ENCODE measurements around the gene CDCA7.
"Not testable (repeated sequence)": the region's sequence is repeated elsewhere in the genome, so short reads cannot be mapped to it uniquely, and the experiment has no call there.

CDCA7 gene

DNA sequence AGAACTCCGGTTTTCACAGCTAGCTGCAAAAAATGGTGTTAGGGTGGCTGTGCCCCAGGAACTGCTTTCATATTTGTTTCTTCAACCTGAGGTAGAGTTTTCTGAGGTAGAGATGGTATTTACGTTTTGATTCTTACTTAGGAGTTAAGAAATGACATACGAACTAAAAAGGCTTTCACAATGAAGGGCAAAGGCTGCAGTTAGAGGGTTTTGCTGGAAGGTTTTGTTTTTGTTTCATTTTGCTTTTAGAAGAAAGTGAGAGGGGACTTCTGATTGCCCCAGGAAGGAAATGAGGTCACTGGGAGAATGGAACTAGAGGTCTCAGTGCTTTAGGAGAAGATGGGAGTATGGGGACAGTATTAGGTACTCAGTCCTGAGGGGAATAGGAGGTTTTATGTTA, 15.5 kb downstream of the CDCA7 start:
- Histone ChIP-seq H3K4me3 (ENCODE audit: low read depth in 1 of 2, low read length in 2 of 2) (no peak overlapping the region), H3K36me3 (ENCODE audit: insufficient read depth, low read length) (no peaks in the 10 kb centered on the region), H3K27me3 (ENCODE audit: control insufficient read depth in 1 of 2, insufficient read depth in 2 of 2, low read length in 2 of 2) (no peaks in the 10 kb centered on the region), H3K9ac (ENCODE audit: low read length) (no peak overlapping the region), H3K9me3 (ENCODE audit: low read length) (no peaks in the 10 kb centered on the region), H3K4me1 (ENCODE audit: insufficient read depth, low read length) (no peaks in the 10 kb centered on the region), H3K27ac (ENCODE audit: low read depth, low read length) (no peak overlapping the region)

DNA sequence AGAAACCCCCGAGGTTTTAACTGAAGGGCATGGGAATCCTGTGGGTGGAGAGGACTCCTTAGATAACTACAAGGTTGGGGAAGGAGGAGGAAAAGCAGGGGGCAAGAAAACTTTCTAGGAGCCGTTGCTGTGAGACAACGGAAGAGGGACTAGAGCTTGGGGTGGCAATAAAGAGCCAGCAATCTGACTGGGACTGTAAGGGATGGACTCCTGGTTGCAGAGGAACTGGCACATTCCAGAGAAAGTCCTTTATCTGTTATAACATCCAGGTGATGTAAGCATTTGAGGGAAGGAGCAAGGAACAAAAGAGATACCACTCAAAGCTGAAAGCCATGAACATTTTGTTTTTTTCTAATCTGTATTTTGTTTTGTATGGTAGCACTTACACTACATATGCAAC, 16.4 kb downstream of the CDCA7 start:
- Histone ChIP-seq H3K27me3 (ENCODE audit: control insufficient read depth in 1 of 2, insufficient read depth in 2 of 2, low read length in 2 of 2) (no peaks in the 10 kb centered on the region), H3K27ac (ENCODE audit: low read depth, low read length) (no peak overlapping the region), H3K4me3 (ENCODE audit: low read depth in 1 of 2, low read length in 2 of 2) (no peak overlapping the region), H3K9ac (ENCODE audit: low read length) (no peak overlapping the region), H3K4me1 (ENCODE audit: insufficient read depth, low read length) (no peaks in the 10 kb centered on the region), H3K36me3 (ENCODE audit: insufficient read depth, low read length) (no peaks in the 10 kb centered on the region), H3K9me3 (ENCODE audit: low read length) (no peaks in the 10 kb centered on the region)

DNA sequence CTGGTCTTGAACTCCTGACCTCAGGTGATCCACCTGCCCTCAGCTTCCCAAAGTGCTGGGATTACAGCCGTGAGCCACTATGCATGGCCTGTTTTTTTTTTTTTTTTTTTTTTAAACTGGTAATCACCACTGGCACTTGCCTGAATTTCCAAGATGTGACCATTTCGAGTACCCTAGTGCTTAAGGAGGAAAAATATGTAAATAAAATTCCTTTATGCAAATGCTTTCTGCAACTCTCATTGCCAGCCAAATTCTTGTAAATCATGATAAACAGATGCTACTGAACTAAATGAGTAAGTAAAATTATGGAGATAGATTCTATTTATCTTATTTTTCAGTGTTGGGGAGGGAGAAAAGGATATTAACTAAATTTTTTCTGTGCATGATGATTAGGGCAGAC, 18.6 kb downstream of the CDCA7 start:
- Histone ChIP-seq H3K27me3 (ENCODE audit: control insufficient read depth in 1 of 2, insufficient read depth in 2 of 2, low read length in 2 of 2) (no peaks in the 10 kb centered on the region), H3K4me1 (ENCODE audit: insufficient read depth, low read length) (no peaks in the 10 kb centered on the region), H3K9ac (ENCODE audit: low read length) (no peak overlapping the region), H3K36me3 (ENCODE audit: insufficient read depth, low read length) (no peaks in the 10 kb centered on the region), H3K27ac (ENCODE audit: low read depth, low read length) (no peak overlapping the region), H3K4me3 (ENCODE audit: low read depth in 1 of 2, low read length in 2 of 2) (no peak overlapping the region), H3K9me3 (ENCODE audit: low read length) (no peaks in the 10 kb centered on the region)

DNA sequence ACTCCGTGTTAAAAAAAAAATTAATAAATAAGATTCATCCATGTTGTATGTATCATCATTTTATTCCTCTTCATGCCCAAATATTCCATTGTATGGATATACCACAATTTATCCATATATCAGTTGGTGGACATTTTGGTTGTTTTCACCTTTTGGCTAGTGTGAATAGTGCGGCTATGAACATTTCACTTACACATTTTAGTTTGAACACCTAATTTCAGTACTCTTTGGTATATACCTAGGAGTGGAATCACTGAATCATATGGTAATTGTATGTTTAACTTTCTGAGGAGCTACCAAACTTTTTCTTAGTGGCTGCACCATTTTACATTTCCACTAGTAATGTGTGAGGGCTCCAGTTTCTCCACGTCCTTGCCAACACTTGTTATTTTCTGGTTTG, 20.0 kb downstream of the CDCA7 start:
- no peaks in the 10 kb centered on the region for H3K27me3 ChIP-seq (ENCODE audit: control insufficient read depth in 1 of 2, insufficient read depth in 2 of 2, low read length in 2 of 2)
- H3K9me3 ChIP-seq (ENCODE audit: low read length): no peaks in the 10 kb centered on the region
- no peak overlapping the region for H3K27ac ChIP-seq (ENCODE audit: low read depth, low read length)
- no peak overlapping the region for H3K9ac ChIP-seq (ENCODE audit: low read length)
- H3K4me3 ChIP-seq (ENCODE audit: low read depth in 1 of 2, low read length in 2 of 2): no peak overlapping the region
- no peaks in the 10 kb centered on the region for H3K4me1 ChIP-seq (ENCODE audit: insufficient read depth, low read length)
- no peaks in the 10 kb centered on the region for H3K36me3 ChIP-seq (ENCODE audit: insufficient read depth, low read length)

DNA sequence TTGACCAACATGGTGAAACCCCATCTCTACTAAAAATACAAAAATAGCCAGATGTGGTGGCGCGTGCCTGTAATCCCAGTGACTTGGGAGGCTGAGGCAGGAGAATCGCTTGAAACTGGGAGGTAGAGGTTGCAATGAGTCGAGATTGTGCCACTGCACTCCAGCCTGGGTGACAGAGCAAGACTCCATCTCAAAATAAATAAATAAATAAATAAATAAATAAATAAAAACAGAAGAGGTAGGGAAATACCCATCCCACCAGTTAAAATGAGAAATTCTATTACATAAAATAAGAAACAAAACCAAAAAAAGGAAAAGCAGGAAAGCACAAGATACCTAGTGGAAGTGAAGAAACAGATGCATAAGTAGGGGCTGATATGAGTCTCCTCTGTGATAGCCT, 30.9 kb downstream of the CDCA7 start:
- H3K27ac ChIP-seq (ENCODE audit: low read depth, low read length); H3K9ac ChIP-seq (ENCODE audit: low read length); H3K36me3 ChIP-seq (ENCODE audit: insufficient read depth, low read length); H3K4me3 ChIP-seq (ENCODE audit: low read depth in 1 of 2, low read length in 2 of 2); H3K27me3 ChIP-seq (ENCODE audit: control insufficient read depth in 1 of 2, insufficient read depth in 2 of 2, low read length in 2 of 2); H3K4me1 ChIP-seq (ENCODE audit: insufficient read depth, low read length); H3K9me3 ChIP-seq (ENCODE audit: low read length): not testable (repeated sequence)

DNA sequence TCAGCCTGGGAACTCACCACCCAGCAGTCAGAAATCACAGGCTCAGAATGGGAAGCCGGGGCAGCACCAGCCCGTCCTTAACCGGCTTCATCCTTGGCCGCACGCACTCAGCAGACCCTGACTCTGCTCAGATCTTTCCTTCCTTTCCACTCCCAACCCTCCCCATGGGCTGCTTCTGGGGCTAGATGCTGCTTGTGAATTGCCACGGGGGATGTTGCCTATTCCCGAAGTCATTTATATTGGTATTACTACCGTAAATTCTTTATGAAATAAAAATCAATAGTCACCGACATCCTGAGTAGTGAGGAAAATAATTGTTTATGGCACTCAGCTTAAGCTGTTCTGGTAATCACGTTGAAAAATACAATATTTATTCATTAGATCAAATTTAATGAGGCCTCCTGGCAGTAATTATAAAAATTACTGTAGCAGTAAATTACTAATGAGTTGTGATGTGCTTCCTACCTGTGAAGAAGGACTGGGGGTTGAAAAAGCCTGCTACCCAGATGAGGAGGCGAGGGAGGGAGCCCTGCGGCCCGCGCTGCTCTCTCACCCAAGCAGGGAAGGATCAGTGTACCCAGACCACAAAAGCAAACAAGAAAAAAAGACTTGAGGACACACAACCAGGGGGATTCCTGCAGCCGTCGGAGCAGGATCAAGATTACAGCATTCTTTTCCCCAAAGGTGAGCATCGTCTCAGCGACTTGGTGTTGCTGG, 31.5 kb downstream of the CDCA7 start:
- no peaks in the 10 kb centered on the region for H3K4me1 ChIP-seq (ENCODE audit: insufficient read depth, low read length)
- no peaks in the 10 kb centered on the region for H3K36me3 ChIP-seq (ENCODE audit: insufficient read depth, low read length)
- H3K9me3 ChIP-seq (ENCODE audit: low read length): no peaks in the 10 kb centered on the region
- no peak overlapping the region for H3K9ac ChIP-seq (ENCODE audit: low read length)
- no peak overlapping the region for H3K4me3 ChIP-seq (ENCODE audit: low read depth in 1 of 2, low read length in 2 of 2)
- no peaks in the 10 kb centered on the region for H3K27me3 ChIP-seq (ENCODE audit: control insufficient read depth in 1 of 2, insufficient read depth in 2 of 2, low read length in 2 of 2)
- no peak overlapping the region for H3K27ac ChIP-seq (ENCODE audit: low read depth, low read length)

DNA sequence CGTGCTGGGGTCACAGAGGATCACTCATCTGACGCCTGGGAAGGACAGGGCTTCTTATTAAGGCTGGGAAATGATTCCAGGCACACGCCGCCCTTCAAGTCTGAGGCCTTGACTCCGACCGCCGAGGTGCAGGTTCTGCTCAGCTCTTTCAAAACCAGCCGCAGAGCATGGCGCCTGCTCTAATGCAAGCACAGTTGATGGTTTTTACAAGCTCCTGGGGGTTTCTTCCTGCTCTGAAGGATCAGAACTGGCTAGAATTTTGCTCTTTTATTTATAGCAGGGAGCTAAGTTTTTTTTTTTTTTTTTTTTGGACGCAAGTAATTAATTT, 32.0 kb downstream of the CDCA7 start:
- H3K36me3 ChIP-seq (ENCODE audit: insufficient read depth, low read length): no peaks in the 10 kb centered on the region
- H3K27me3 ChIP-seq (ENCODE audit: control insufficient read depth in 1 of 2, insufficient read depth in 2 of 2, low read length in 2 of 2): no peaks in the 10 kb centered on the region
- no peaks in the 10 kb centered on the region for H3K9me3 ChIP-seq (ENCODE audit: low read length)
- H3K4me1 ChIP-seq (ENCODE audit: insufficient read depth, low read length): no peaks in the 10 kb centered on the region
- H3K27ac ChIP-seq (ENCODE audit: low read depth, low read length): no peak overlapping the region
- no peak overlapping the region for H3K4me3 ChIP-seq (ENCODE audit: low read depth in 1 of 2, low read length in 2 of 2)
- H3K9ac ChIP-seq (ENCODE audit: low read length): no peak overlapping the region

DNA sequence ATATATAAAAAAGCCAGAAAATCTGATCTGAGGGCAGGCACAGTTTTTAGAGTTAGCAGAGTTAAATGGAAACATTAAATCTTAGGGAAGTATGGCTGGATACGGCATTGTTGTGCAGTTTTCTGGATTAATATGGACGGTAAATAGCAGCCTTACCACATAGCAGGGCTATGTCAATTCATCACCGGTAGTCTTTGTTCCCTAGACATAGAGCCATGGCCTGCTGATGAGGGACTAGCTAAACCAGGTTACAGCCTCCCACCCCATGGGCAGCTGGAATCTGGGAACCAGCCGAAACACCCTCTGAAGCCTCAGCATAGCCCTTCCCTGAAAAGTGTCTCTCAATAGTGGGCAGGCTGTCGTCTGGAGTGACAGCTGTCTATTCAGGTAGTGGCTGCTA, 32.4 kb downstream of the CDCA7 start:
- H3K9me3 ChIP-seq (ENCODE audit: low read length): no peaks in the 10 kb centered on the region
- no peak overlapping the region for H3K9ac ChIP-seq (ENCODE audit: low read length)
- no peaks in the 10 kb centered on the region for H3K36me3 ChIP-seq (ENCODE audit: insufficient read depth, low read length)
- H3K4me1 ChIP-seq (ENCODE audit: insufficient read depth, low read length): no peaks in the 10 kb centered on the region
- H3K4me3 ChIP-seq (ENCODE audit: low read depth in 1 of 2, low read length in 2 of 2): no peak overlapping the region
- no peaks in the 10 kb centered on the region for H3K27me3 ChIP-seq (ENCODE audit: control insufficient read depth in 1 of 2, insufficient read depth in 2 of 2, low read length in 2 of 2)
- H3K27ac ChIP-seq (ENCODE audit: low read depth, low read length): no peak overlapping the region

DNA sequence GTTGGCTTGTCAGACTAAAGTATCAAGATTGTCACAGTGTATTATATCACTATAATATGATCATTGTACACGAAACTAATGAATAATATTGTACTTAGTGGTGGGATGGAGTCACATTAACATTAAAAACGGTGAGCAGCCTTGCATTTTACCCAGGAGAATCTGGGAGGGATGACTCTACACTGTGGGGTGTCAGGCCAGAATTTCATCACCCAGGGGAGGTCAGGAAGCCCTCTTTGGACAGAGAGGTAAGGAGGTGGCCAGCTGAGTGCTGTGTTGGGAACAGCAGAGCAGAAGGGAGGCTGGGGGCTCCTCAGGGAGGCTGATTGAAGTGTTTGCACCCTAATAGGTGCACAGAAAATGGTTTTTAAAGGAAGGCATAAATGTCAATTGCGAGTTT, 33.0 kb downstream of the CDCA7 start:
- Histone ChIP-seq H3K27ac (ENCODE audit: low read depth, low read length) (no peak overlapping the region), H3K9me3 (ENCODE audit: low read length) (no peaks in the 10 kb centered on the region), H3K9ac (ENCODE audit: low read length) (no peak overlapping the region), H3K4me1 (ENCODE audit: insufficient read depth, low read length) (no peaks in the 10 kb centered on the region), H3K36me3 (ENCODE audit: insufficient read depth, low read length) (no peaks in the 10 kb centered on the region), H3K4me3 (ENCODE audit: low read depth in 1 of 2, low read length in 2 of 2) (no peak overlapping the region), H3K27me3 (ENCODE audit: control insufficient read depth in 1 of 2, insufficient read depth in 2 of 2, low read length in 2 of 2) (no peaks in the 10 kb centered on the region)

DNA sequence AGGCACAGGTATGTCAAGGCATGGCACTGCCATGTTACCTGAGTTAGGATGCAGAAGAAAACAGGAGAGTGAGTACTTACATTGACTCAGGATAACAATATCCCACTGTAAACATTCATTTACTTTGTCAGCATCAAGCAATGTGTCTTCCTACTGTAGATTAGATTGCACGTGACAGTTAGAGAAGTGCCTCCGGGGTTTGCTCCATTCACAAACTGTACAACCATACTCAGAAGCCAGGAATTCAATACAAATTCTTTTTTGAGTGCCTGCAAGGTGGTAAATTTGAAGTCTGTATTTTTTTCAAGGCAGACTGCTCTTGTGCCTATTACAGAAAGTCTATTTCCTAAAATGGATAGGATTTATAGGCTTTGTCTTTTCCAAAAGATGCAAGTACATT, 34.1 kb downstream of the CDCA7 start:
- no peaks in the 10 kb centered on the region for H3K4me1 ChIP-seq (ENCODE audit: insufficient read depth, low read length)
- no peak overlapping the region for H3K27ac ChIP-seq (ENCODE audit: low read depth, low read length)
- no peaks in the 10 kb centered on the region for H3K9me3 ChIP-seq (ENCODE audit: low read length)
- no peaks in the 10 kb centered on the region for H3K27me3 ChIP-seq (ENCODE audit: control insufficient read depth in 1 of 2, insufficient read depth in 2 of 2, low read length in 2 of 2)
- H3K4me3 ChIP-seq (ENCODE audit: low read depth in 1 of 2, low read length in 2 of 2): no peak overlapping the region
- H3K36me3 ChIP-seq (ENCODE audit: insufficient read depth, low read length): no peaks in the 10 kb centered on the region
- no peak overlapping the region for H3K9ac ChIP-seq (ENCODE audit: low read length)

DNA sequence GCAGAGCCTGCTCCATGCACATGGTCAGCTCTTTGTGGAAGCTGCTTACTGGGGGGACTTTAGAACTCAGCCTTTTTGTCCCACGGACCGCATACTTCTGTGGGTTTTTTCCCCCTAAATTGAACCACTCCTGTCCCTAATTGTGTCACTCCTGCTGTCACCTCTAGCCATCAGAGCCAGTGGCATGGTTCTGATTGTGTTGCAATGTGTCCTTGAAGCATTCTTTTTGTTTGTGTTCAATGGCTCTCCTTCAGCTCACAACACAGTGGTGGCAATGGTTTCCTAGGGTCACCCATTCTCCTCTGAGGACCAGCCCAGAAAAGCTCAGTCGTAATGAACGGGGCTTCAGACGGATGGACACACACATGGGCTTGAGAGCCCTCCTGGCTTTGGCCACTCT, 35.4 kb downstream of the CDCA7 start:
- Histone ChIP-seq H3K27ac (ENCODE audit: low read depth, low read length) (no peak overlapping the region), H3K9me3 (ENCODE audit: low read length) (no peaks in the 10 kb centered on the region), H3K27me3 (ENCODE audit: control insufficient read depth in 1 of 2, insufficient read depth in 2 of 2, low read length in 2 of 2) (peaks cover 0 to 6% of the 10 kb centered on the region in 2 donors), H3K4me1 (ENCODE audit: insufficient read depth, low read length) (no peaks in the 10 kb centered on the region), H3K36me3 (ENCODE audit: insufficient read depth, low read length) (no peaks in the 10 kb centered on the region), H3K9ac (ENCODE audit: low read length) (no peak overlapping the region), H3K4me3 (ENCODE audit: low read depth in 1 of 2, low read length in 2 of 2) (no peak overlapping the region)

DNA sequence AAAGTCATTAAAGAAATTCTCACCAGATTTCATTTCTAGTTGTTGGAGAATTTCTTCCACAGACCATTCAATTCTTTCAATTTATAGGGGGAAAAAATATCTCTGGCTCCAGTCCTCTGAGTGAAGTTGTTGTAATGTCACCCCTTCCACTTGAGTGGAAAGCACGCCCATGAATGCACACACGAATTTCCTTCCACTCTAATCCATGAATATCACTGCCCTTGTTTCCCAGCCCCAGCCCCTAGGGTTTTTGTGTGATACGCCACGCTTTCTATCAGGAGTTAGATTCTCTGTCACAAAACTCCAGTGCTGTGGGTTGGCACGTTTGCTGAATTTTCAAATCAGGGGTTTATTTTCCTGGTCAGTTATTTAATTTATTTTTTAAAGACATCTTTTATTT, 38.1 kb downstream of the CDCA7 start:
- Histone ChIP-seq H3K4me1 (ENCODE audit: insufficient read depth, low read length) (no peaks in the 10 kb centered on the region), H3K36me3 (ENCODE audit: insufficient read depth, low read length) (no peaks in the 10 kb centered on the region), H3K27ac (ENCODE audit: low read depth, low read length) (no peak overlapping the region), H3K9me3 (ENCODE audit: low read length) (no peaks in the 10 kb centered on the region), H3K27me3 (ENCODE audit: control insufficient read depth in 1 of 2, insufficient read depth in 2 of 2, low read length in 2 of 2) (peaks cover 0 to 10% of the 10 kb centered on the region in 2 donors), H3K4me3 (ENCODE audit: low read depth in 1 of 2, low read length in 2 of 2) (no peak overlapping the region), H3K9ac (ENCODE audit: low read length) (no peak overlapping the region)
